ENCODE measurements around the gene RASA3. TPM values are rescaled to one million over a fixed set of nuclear protein-coding genes. Genes with fewer than 3 reads are reported as not detected.

Gene RASA3
- total and polyA plus RNA-seq, 9 of the 15 experiments (the other 6 are each of a cell fraction or from before 2014, with no cell fraction given) = 0.72 to 25.3 (median 14.4) TPM

GRCh38 chr13:114088234-114088633, 44.2 kb downstream of the RASA3 start:
- peaks cover 7% of the 10 kb centered on the region for H3K9me3 ChIP-seq (replicated peaks; ENCODE audit: control insufficient read depth, insufficient read depth, low read depth, low read length)
- no peak for DNase-seq (ENCODE audit: extremely low read depth in 1 of 4, low spot score in 3 of 4)
- H3K4me3 ChIP-seq = no peak overlapping the region
- no peaks in the 10 kb centered on the region for H3K36me3 ChIP-seq (ENCODE audit: control insufficient read depth, insufficient read depth, low read length)
- H3K79me2 ChIP-seq (ENCODE audit: control insufficient read depth, insufficient read depth, low read length) = no peaks in the 10 kb centered on the region
- intact Hi-C loops (cut with micrococcal nuclease) = no loop called here
- ChIA-PET POLR2A (no interaction called here), CTCF (ENCODE audit: low intra/inter-chr PET ratio) (no interaction called here)
- no TSS peak for BruUV-seq (replicated peaks)
- no peak overlapping the region for H2AFZ ChIP-seq (ENCODE audit: low read depth, low read length)
- no peaks in the 10 kb centered on the region for H3K4me1 ChIP-seq (replicated peaks in 1 of 2; ENCODE audit: control insufficient read depth in 2 of 2, insufficient read depth in 2 of 2, low read length in 2 of 2)
- H3K4me2 ChIP-seq (ENCODE audit: insufficient read depth, low read length) = no peak overlapping the region
- no peak for ATAC-seq
- in situ Hi-C loops (cut with MboI) = no loop called here
- no peaks in the 10 kb centered on the region for H3K27me3 ChIP-seq (ENCODE audit: control insufficient read depth in 2 of 2, insufficient read depth in 2 of 2, low read length in 2 of 2)
- no peak for FAIRE-seq
- no peaks in the 10 kb centered on the region for H4K20me1 ChIP-seq (replicated peaks; ENCODE audit: control insufficient read depth, insufficient read depth, low read length)
- H3K9me1 ChIP-seq (ENCODE audit: control insufficient read depth, insufficient read depth, low read length) = no peaks in the 10 kb centered on the region
- TF ChIP-seq TBP (optimal IDR thresholded peaks at IDR 0.05; ENCODE audit: low read depth, low read length) (no peak), ZNF12 (CRISPR knock-in tag; IDR thresholded peaks at IDR 0.05) (no peak), SNIP1 (IDR thresholded peaks at IDR 0.05; ENCODE audit: low read depth) (no peak), ZNF282 (CRISPR knock-in tag; IDR thresholded peaks at IDR 0.05) (no peak), PKNOX1 (IDR thresholded peaks at IDR 0.05) (no peak), HOMEZ (CRISPR knock-in tag; IDR thresholded peaks at IDR 0.05) (no peak), CBX2 (IDR thresholded peaks at IDR 0.05; ENCODE audit: insufficient read depth, low read length, poor library complexity, severe bottlenecking) (no peak), HNRNPH1 (optimal IDR thresholded peaks at IDR 0.05; ENCODE audit: low read depth, low read length) (no peak), CBFA2T2 (conservative IDR thresholded peaks at IDR 0.05) (no peak), NFRKB (IDR thresholded peaks at IDR 0.05; ENCODE audit: low read depth) (no peak), MXD1 (CRISPR knock-in tag; IDR thresholded peaks at IDR 0.05; ENCODE audit: borderline replicate concordance, poor library complexity, severe bottlenecking) (no peak), RERE (CRISPR knock-in tag; IDR thresholded peaks at IDR 0.05; ENCODE audit: borderline replicate concordance) (no peak), HDGF (IDR thresholded peaks at IDR 0.05) (no peak), SMARCC2 (IDR thresholded peaks at IDR 0.05; ENCODE audit: low read depth) (no peak)
- H3K9ac ChIP-seq (ENCODE audit: insufficient read depth in 1 of 2, low read depth in 2 of 2, low read length in 2 of 2) = no peak overlapping the region
- no peak overlapping the region for H3K27ac ChIP-seq (ENCODE audit: extremely low read depth, low read depth, low read length)
- WGBS (ENCODE audit: insufficient coverage, low coverage, missing lambda C conversion rate) = 96% methylated on average over 4 of the region's 6 CpGs

All from K562 (cell line).